Omental fat pad (tissue), 4 donors: ENCODE results near the gene PSMA7. TPM values are rescaled to one million over a fixed set of nuclear protein-coding genes. Genes with fewer than 3 reads are reported as not detected.

Experiments
- ATAC-seq: fragments of 150-250 bp; one replicate; pipeline ENCODE4 v1.9.1; 2016; ENCODE audit warnings: mild to moderate bottlenecking, moderate library complexity; ENCODE audit not compliant: low FRiP score
- DNase-seq: peaks from one replicate; pipeline ENCODE4 v3.0.0-alpha.2; 2019; ENCODE audit warnings: low spot score
- total RNA-seq, 4 donors: library from RNA; depleted of rRNA; stranded (reverse); fragments of >200 nt; gene quantifications; one replicate each; pipeline ENCODE4 v1.1.0, GENCODE V29; 2016
- TF ChIP-seq, protein P1 (sequence below), 3 donors: fragments of 450-650 bp; IDR thresholded peaks; one replicate each; pipeline ENCODE4 v1.5.1; 2016 to 2017; ENCODE audit warnings: antibody characterized with exemption in 3 of 3, mild to moderate bottlenecking in 3 of 3, moderate library complexity in 2 of 3

The PSMA7 gene
- total RNA-seq, 4 donors from 2014 or later: 345 to 725 (median 409) TPM

- ATAC-seq (no peak), DNase-seq (no peak)
- TF ChIP-seq, protein P1, sequence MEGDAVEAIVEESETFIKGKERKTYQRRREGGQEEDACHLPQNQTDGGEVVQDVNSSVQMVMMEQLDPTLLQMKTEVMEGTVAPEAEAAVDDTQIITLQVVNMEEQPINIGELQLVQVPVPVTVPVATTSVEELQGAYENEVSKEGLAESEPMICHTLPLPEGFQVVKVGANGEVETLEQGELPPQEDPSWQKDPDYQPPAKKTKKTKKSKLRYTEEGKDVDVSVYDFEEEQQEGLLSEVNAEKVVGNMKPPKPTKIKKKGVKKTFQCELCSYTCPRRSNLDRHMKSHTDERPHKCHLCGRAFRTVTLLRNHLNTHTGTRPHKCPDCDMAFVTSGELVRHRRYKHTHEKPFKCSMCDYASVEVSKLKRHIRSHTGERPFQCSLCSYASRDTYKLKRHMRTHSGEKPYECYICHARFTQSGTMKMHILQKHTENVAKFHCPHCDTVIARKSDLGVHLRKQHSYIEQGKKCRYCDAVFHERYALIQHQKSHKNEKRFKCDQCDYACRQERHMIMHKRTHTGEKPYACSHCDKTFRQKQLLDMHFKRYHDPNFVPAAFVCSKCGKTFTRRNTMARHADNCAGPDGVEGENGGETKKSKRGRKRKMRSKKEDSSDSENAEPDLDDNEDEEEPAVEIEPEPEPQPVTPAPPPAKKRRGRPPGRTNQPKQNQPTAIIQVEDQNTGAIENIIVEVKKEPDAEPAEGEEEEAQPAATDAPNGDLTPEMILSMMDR (IDR thresholded peaks at IDR 0.05): no peak
Measured at GRCh38 chr20:62111148-62111547, 32.0 kb downstream of the PSMA7 start.

DNA sequence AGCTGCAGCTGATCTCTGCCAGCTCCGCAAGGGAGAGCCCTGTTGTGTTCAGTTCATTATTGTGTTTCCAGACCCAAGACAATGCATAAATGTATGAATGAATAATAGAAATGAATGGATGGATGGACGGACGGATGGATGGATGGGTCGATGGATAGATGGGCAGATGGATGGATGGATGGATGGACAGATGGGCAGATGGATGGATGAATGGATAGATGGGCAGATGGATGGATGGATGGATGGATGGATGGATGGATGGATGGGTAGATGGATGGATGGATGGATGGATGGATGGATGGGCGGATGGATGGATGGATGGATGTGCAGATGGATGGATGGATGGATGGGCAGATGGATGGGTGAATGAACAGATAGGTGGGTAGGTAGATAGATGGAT lies 37.6 kb downstream of the PSMA7 start:
- ATAC-seq (no peak), DNase-seq (no peak)
- TF ChIP-seq, protein P1 (IDR thresholded peaks at IDR 0.05): no peak

DNA sequence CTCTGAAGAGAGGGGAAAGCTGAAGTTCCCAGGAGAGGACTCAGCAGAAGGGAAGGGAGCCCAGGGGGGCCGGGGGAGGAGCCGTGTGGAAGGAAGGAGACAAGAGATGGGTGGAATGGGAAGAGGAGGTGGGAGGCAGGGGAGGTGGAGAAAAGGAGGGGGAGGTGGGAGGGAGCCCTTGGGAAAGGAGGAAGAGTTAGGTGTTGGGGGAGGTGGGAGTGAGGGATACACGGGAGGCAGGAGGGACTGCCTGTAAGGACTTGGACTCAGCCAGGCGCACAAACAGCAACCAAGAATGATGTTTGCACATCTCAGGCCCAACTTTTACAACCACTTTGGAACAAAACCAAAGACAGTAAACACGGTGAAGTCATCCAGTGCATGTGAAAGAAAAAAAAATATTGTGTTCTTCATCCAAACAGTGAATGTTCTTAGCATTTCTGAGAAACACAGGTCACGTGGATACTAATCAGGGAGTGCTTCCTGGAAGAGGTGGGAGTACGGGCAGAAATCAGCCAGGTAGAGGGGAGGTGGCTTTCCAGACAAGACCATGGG lies 38.3 kb downstream of the PSMA7 start:
- TF ChIP-seq, protein P1 (IDR thresholded peaks at IDR 0.05): no peak
- peak; percentile 56 for ATAC-seq
- no peak for DNase-seq

- TF ChIP-seq, protein P1 (IDR thresholded peaks at IDR 0.05): no peak
- DNase-seq: no peak
- ATAC-seq: no peak
Measured at GRCh38 chr20:62104234-62104789, 38.9 kb downstream of the PSMA7 start.

DNA sequence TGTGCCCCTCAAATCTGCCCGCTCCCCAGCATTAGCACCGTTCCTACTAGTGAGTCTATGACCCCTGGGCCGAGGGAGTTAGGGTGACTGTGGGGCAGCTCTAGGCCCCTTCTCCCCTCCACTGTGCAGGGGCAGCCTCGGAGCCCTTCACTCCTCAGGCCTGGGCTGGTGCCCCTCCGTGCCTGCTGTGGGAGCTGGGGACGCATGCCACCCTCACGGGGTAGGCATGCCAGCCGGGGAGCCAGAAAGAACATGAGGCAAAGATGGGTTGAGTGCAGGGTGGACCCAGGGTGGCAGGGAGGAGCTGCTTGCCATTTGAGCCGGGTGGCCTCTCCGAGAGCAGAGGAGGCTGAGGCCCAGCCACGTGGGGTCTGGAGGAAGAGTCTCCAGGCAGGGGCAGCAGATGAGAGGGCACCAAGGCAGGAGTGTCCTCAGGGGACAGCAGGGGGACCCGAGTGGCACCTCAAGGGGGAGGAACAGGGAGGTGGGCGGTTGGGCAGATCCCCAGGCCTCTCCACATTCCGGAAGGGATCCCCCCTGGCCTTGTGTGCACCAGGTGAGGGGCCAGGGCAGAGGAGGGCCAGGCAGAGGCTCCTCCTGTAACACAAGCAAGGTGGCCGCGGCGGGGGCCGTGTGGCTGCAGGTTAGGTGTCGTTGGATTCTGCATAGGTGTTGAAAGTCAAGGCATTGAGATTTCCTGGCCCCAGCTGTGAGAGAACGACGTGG lies 39.5 kb downstream of the PSMA7 start:
- no peak for ATAC-seq
- TF ChIP-seq, protein P1 (IDR thresholded peaks at IDR 0.05): no peak
- no peak for DNase-seq

- DNase-seq (no peak), ATAC-seq (no peak)
- TF ChIP-seq, protein P1 (IDR thresholded peaks at IDR 0.05): no peak
Measured at GRCh38 chr20:62101078-62101477, 42.1 kb downstream of the PSMA7 start.
